NCI-H446 (cell line): ENCODE measurements around the gene SYT15.
"Not testable (repeated sequence)": the region's sequence is repeated elsewhere in the genome, so short reads cannot be mapped to it uniquely, and the experiment has no call there.

Source experiments
- DNase-seq, 2 experiments: peaks; one replicate each; lab custom pipeline; 2025; lab: John Stamatoyannopoulos, UW

Gene SYT15

GRCh38 chr10:46578474-46579178, at the start of gene SYT15:
SYT15 (plus strand) TSS chr10:46579128; CDS start chr10:46579169, 41 bp downstream.
- DNase-seq, result not testable (repeated sequence)

GRCh38 chr10:46529742-46530141, 49.2 kb upstream of the SYT15 start:
- not testable (repeated sequence) for DNase-seq

- DNase-seq, result no peak
These were observed 48.4 kb upstream of the SYT15 start for GRCh38 chr10:46530249-46531186.

- not testable (repeated sequence) for DNase-seq
These were observed 46.7 kb upstream of the SYT15 start for GRCh38 chr10:46532256-46532655.

- DNase-seq, result no peak
These were observed 44.0 kb upstream of the SYT15 start for GRCh38 chr10:46534828-46535524.

GRCh38 chr10:46536171-46536570, 42.8 kb upstream of the SYT15 start:
- no peak for DNase-seq

GRCh38 chr10:46536781-46537180, 42.1 kb upstream of the SYT15 start:
- no peak for DNase-seq

- no peak for DNase-seq
These were observed 41.6 kb upstream of the SYT15 start for GRCh38 chr10:46537309-46537708.

- DNase-seq, result no peak
These were observed 40.8 kb upstream of the SYT15 start for GRCh38 chr10:46538155-46538554.

- no peak for DNase-seq
These were observed 40.1 kb upstream of the SYT15 start for GRCh38 chr10:46538717-46539426.

- no peak for DNase-seq
These were observed 39.1 kb upstream of the SYT15 start for GRCh38 chr10:46539596-46540411.

- DNase-seq, result no peak
These were observed 38.4 kb upstream of the SYT15 start for GRCh38 chr10:46540412-46541016.

- DNase-seq, result no peak
These were observed 37.8 kb upstream of the SYT15 start for GRCh38 chr10:46541017-46541661.

GRCh38 chr10:46541735-46542566, 37.0 kb upstream of the SYT15 start:
- DNase-seq, result no peak

GRCh38 chr10:46542567-46543465, 36.1 kb upstream of the SYT15 start:
- peak in 1 of 2 experiments; percentile 25 for DNase-seq

GRCh38 chr10:46543466-46544377, 35.2 kb upstream of the SYT15 start:
- DNase-seq, result no peak
